ENCODE measurements around the gene LSM12.

LSM12 gene

DNA sequence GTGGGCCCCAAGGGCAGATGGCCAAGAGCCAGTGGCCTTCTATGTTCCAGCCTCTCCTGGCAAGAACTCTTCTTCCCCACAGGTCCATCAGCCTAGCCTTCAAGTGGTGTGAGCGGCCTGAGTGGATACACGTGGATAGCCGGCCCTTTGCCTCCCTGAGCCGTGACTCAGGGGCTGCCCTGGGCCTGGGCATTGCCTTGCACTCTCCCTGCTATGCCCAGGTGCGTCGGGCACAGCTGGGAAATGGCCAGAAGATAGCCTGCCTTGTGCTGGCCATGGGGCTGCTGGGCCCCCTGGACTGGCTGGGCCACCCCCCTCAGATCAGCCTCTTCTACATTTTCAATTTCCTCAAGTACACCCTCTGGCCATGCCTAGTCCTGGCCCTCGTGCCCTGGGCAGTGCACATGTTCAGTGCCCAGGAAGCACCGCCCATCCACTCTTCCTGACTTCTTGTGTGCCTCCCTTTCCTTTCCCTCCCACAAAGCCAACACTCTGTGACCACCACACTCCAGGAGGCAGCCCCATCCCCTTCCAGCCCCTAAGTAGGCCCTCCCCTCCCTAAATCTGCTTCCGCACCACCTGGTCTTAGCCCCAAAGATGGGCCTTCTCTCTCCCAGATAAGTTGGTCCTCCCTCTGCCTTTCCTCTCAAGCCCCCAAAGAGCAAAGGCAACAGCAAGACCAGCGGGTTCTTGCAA is 9.3 kb upstream of the LSM12 start:
- ChIA-PET POLR2A (ENCODE audit: low non-redundant PET) (no interaction called here), CTCF (no interaction called here)
- no peak for DNase-seq (ENCODE audit: low spot score)
- peak overlapping the region; percentile 41 for H3K27ac ChIP-seq
- TF ChIP-seq, protein P1, sequence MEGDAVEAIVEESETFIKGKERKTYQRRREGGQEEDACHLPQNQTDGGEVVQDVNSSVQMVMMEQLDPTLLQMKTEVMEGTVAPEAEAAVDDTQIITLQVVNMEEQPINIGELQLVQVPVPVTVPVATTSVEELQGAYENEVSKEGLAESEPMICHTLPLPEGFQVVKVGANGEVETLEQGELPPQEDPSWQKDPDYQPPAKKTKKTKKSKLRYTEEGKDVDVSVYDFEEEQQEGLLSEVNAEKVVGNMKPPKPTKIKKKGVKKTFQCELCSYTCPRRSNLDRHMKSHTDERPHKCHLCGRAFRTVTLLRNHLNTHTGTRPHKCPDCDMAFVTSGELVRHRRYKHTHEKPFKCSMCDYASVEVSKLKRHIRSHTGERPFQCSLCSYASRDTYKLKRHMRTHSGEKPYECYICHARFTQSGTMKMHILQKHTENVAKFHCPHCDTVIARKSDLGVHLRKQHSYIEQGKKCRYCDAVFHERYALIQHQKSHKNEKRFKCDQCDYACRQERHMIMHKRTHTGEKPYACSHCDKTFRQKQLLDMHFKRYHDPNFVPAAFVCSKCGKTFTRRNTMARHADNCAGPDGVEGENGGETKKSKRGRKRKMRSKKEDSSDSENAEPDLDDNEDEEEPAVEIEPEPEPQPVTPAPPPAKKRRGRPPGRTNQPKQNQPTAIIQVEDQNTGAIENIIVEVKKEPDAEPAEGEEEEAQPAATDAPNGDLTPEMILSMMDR (conservative IDR thresholded peaks at IDR 0.05; ENCODE audit: low read depth) = no peak

DNA sequence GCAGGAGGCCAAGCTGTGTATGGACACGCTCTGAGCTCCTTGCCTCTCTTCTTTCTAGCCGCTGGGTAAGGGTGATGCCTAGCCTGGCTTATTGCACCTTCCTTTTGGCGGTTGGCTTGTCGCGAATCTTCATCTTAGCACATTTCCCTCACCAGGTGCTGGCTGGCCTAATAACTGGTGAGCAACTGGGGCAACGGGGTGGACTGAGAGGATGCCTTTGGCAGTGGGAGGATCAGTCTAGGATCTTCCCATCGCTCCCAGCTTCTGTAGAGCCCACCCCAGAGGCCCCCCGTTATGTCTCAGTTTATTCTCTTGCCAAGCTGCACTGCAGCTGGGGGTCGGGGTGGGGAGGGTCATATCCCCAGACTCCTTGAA is 8.4 kb upstream of the LSM12 start:
- CTCF ChIA-PET = interaction anchor here (0.5 to 1.6 kb wide), 3 partner anchors 9 to 81 kb away, joined by 3 read pairs; no protein-coding TSS in a partner anchor
- TF ChIP-seq, protein P1 (conservative IDR thresholded peaks at IDR 0.05; ENCODE audit: low read depth) = no peak
- H3K27ac ChIP-seq = peak overlapping the region; percentile 41
- no peak for DNase-seq (ENCODE audit: low spot score)
- POLR2A ChIA-PET (ENCODE audit: low non-redundant PET) = no interaction called here

DNA sequence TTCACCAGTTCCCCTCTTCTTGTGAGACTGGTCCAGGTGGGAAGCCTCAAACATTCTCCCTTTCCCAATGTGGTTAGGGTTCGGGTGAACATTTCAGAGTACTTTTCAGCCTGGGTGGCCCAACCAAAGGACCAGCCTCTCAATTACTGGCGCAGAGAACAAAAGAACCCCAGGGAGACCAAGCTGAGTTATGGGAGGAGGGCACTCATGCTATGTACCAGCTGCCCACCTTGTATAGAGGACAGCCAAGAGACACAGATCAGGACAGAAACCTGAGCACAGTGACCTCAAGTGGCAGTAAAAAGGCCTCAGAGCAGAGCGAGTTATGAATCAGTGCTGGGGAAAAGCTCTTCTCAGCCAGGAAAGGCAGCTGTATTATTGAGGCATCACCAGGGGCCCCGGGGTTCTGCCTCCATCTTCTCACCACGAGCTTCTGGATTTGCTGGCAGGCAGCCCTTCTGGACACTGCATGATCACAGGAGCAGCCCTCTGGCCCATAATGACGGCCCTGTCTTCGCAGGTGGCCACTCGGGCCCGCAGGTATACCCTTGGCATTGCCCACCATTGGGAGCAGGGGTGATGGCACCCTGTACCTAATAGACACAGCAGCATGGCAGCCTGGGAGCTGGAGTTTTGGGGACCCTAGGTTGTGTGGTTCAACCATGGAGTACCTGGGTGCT is 7.9 kb upstream of the LSM12 start:
- ChIA-PET CTCF (interaction anchor here (0.8 to 1.6 kb wide), 2 partner anchors 9 to 41 kb away, joined by 3 read pairs; no protein-coding TSS in a partner anchor), POLR2A (ENCODE audit: low non-redundant PET) (no interaction called here)
- H3K27ac ChIP-seq = peak overlapping the region; percentile 41
- TF ChIP-seq, protein P1 (conservative IDR thresholded peaks at IDR 0.05; ENCODE audit: low read depth) = no peak
- no peak for DNase-seq (ENCODE audit: low spot score)

DNA sequence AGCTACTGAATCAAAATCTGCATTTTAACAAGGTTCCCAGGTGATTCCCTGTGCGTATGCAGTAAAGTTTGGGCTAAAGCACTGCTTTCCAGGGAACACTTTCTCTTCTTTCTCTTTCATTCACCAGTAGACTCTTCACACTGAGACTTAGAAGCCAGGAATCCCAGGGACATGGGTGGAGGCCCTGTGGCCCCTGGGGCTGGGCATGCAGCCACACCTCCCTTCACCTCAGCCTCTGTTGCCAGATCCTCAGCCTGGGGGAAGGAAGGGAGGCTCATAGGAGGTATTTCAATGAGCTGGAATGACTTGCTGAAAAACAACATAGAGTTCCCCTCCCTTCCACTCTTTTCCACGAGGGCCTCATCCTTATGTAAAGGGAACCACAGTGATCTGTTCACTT is 5.3 kb upstream of the LSM12 start:
- H3K27ac ChIP-seq = peak overlapping the region; percentile 96
- ChIA-PET CTCF (interaction anchor here (0.6 to 1.0 kb wide), 2 partner anchors 27 to 79 kb away, joined by 3 to 5 read pairs; no protein-coding TSS in a partner anchor), POLR2A (ENCODE audit: low non-redundant PET) (interaction anchor here (1.0 kb wide), 1 partner anchor 43 kb away, joined by 5 read pairs; no protein-coding TSS in a partner anchor)
- TF ChIP-seq, protein P1 (conservative IDR thresholded peaks at IDR 0.05; ENCODE audit: low read depth) = no peak
- no peak for DNase-seq (ENCODE audit: low spot score)

DNA sequence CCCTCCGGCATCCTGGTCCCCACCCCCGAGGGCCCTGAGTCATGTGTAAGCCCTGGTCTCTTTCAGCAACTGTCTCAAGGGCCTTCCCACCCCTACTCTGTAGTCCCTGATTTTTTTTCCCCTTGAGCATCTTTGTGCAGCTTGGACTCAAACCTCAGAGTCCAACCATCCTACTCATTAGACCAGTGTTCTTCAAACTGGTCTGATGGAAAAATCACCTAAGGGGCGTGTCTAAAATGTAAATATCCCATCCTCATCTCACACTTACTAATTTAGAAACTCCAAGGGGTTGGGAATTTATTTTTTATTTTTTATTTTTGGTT is 4.7 kb upstream of the LSM12 start:
- H3K27ac ChIP-seq = peak overlapping the region; percentile 96
- DNase-seq (ENCODE audit: low spot score) = no peak
- ChIA-PET POLR2A (ENCODE audit: low non-redundant PET) (interaction anchor here (0.6 to 1.0 kb wide), 2 partner anchors 10 to 51 kb away, joined by 3 to 7 read pairs; no protein-coding TSS in a partner anchor), CTCF (interaction anchor here (0.5 to 1.0 kb wide), 4 partner anchors 28 to 946 kb away, joined by 3 to 5 read pairs (median 4); partner anchors contain the start of gene BRCA1)
- TF ChIP-seq, protein P1 (conservative IDR thresholded peaks at IDR 0.05; ENCODE audit: low read depth) = no peak

DNA sequence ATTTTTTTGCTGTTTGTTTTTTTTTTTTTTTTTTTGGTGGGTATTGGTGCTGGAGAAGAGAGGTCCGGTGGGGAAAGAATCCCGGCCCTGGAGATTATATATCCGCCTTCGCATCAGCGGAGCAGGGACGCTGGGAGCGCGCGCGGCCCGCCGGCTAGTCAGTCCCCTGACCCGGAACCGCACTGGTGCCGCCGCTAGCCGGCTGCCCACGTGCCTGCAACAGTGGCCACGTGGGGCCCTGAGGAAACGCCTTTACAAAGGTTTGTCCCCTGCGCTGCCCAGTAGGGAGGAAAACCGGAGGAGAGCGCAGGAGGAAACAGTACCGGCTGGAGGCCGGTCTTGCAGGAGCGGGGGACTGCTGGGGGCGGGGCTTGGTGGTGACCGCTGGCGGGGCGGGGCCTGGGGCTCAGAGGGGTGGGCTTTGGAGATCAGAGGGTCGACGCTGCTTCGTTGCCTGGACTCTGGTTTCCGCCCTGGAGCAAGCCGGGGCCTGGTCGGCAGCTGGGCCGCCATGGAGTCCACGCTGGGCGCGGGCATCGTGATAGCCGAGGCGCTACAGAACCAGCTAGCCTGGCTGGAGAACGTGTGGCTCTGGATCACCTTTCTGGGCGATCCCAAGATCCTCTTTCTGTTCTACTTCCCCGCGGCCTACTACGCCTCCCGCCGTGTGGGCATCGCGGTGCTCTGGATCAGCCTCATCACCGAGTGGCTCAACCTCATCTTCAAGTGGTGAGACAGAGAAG is 4.2 kb upstream of the LSM12 start, which contains the start of gene G6PC3:
Gene G6PC3, plus strand, starts transcription at position 281 of the 743 bp plus-strand sequence. Its CDS starts 231 bp downstream, at position 512.
- ChIA-PET POLR2A (ENCODE audit: low non-redundant PET) (interaction anchor here (0.6 to 1.0 kb wide), 4 partner anchors 11 to 426 kb away, joined by 3 to 7 read pairs (median 4); no protein-coding TSS in a partner anchor), CTCF (interaction anchor here (0.5 to 1.0 kb wide), 5 partner anchors 33 to 946 kb away, joined by 3 to 8 read pairs (median 5); partner anchors contain the start of gene BRCA1)
- TF ChIP-seq, protein P1 (conservative IDR thresholded peaks at IDR 0.05; ENCODE audit: low read depth) = no peak
- H3K27ac ChIP-seq = peak within 1 kb of the TSS; percentile 96
- peak; percentile 95 for DNase-seq (ENCODE audit: low spot score)
